ENCODE data around the gene BRD9. TPM values are rescaled to one million over a fixed set of nuclear protein-coding genes. Genes with fewer than 3 reads are reported as not detected.
"Not testable (repeated sequence)": the region's sequence is repeated elsewhere in the genome, so short reads cannot be mapped to it uniquely, and the experiment has no call there.

Gene BRD9
- total RNA-seq, 1 donor from 2014 or later, result 27.9 TPM

GRCh38 chr5:841531-842401 is 50.8 kb downstream of the BRD9 start:
- intact Hi-C loops (cut with DNase I); ATAC-seq: not testable (repeated sequence)

GRCh38 chr5:840974-841435 is 51.6 kb downstream of the BRD9 start:
- ATAC-seq; intact Hi-C loops (cut with DNase I): not testable (repeated sequence)
- DNase-seq (ENCODE audit: missing footprints), result peak; percentile 30

More at GRCh38 chr5:841531-842401, 50.8 kb downstream of the BRD9 start:
- peak; percentile 37 for DNase-seq (ENCODE audit: missing footprints)

- intact Hi-C loops (cut with DNase I); ATAC-seq: not testable (repeated sequence)
- DNase-seq (ENCODE audit: missing footprints), result peak; percentile 41
Measured at GRCh38 chr5:840118-840973, 52.3 kb downstream of the BRD9 start.

GRCh38 chr5:838431-838851 is 54.2 kb downstream of the BRD9 start:
- DNase-seq (ENCODE audit: missing footprints) (peak; percentile 74), ATAC-seq (peak; percentile 80)
- intact Hi-C loops (cut with DNase I), result not testable (repeated sequence)

GRCh38 chr5:837621-838121 is 54.9 kb downstream of the BRD9 start:
- intact Hi-C loops (cut with DNase I); ATAC-seq: not testable (repeated sequence)
- DNase-seq (ENCODE audit: missing footprints), result peak; percentile 37

GRCh38 chr5:835933-836612 is 56.5 kb downstream of the BRD9 start:
- DNase-seq (ENCODE audit: missing footprints), result peak; percentile 35
- ATAC-seq; intact Hi-C loops (cut with DNase I): not testable (repeated sequence)

GRCh38 chr5:834013-834412 is 58.6 kb downstream of the BRD9 start:
- ATAC-seq; intact Hi-C loops (cut with DNase I); DNase-seq (ENCODE audit: missing footprints): not testable (repeated sequence)

- DNase-seq (ENCODE audit: missing footprints); ATAC-seq; intact Hi-C loops (cut with DNase I): not testable (repeated sequence)
Measured at GRCh38 chr5:828194-828593, 64.4 kb downstream of the BRD9 start.

GRCh38 chr5:825544-825943 is 67.1 kb downstream of the BRD9 start:
- intact Hi-C loops (cut with DNase I); DNase-seq (ENCODE audit: missing footprints): not testable (repeated sequence)
- peak; percentile 31 for ATAC-seq

- ATAC-seq (no peak), DNase-seq (ENCODE audit: missing footprints) (no peak)
- intact Hi-C loops (cut with DNase I), result no loop called here
Measured at GRCh38 chr5:821504-821903, 71.1 kb downstream of the BRD9 start.

- ATAC-seq (no peak), DNase-seq (ENCODE audit: missing footprints) (no peak)
- intact Hi-C loops (cut with DNase I), result no loop called here
Measured at GRCh38 chr5:820245-820644, 72.4 kb downstream of the BRD9 start.

- DNase-seq (ENCODE audit: missing footprints) (no peak), ATAC-seq (peak; percentile 37)
- intact Hi-C loops (cut with DNase I), result no loop called here
Measured at GRCh38 chr5:819078-819477, 73.5 kb downstream of the BRD9 start.

- intact Hi-C loops (cut with DNase I), result no loop called here
- no peak for DNase-seq (ENCODE audit: missing footprints)
Measured at GRCh38 chr5:816176-816575, 76.4 kb downstream of the BRD9 start.

GRCh38 chr5:815449-815848 is 77.2 kb downstream of the BRD9 start:
- ATAC-seq (no peak), DNase-seq (ENCODE audit: missing footprints) (no peak)
- intact Hi-C loops (cut with DNase I), result no loop called here

More at GRCh38 chr5:816176-816575, 76.4 kb downstream of the BRD9 start:
- ATAC-seq, result no peak

Other genes starting within 250 kb of the BRD9 start
- 34.5 TPM for gene TPPP, start 199.4 kb downstream of the BRD9 start, total RNA-seq
- gene ZDHHC11B, start 108.1 kb downstream of the BRD9 start, total RNA-seq, result 14.7 TPM
- 38.0 TPM for gene ZDHHC11, start 41.8 kb downstream of the BRD9 start, total RNA-seq
- gene TRIP13, start 83 bp upstream of the BRD9 start, total RNA-seq, result 0.38 TPM
- gene NKD2, start 116.0 kb upstream of the BRD9 start, total RNA-seq, result 4.4 TPM
- 179 TPM for gene SLC12A7, start 219.3 kb upstream of the BRD9 start, total RNA-seq

Measured in Right ventricle myocardium inferior (tissue), 1 donor.